IPS DF 6.9 (cell line): ENCODE data around the gene TRMT44.

ENCODE experiments used
- DNase-seq: peaks from one replicate; pipeline ENCODE4 v3.0.0-alpha.2; 2013; ENCODE audit warnings: low read depth, low spot score
- H3K27ac ChIP-seq: one replicate; pipeline ENCODE4 v1.5.1; 2013; ENCODE audit warnings: low read length, control low read depth
- H3K27me3 ChIP-seq: 2 replicates; pipeline ENCODE4 v1.6.1; 2013; ENCODE audit warnings: mild to moderate bottlenecking, low read length; ENCODE audit not compliant: control insufficient read depth, insufficient read depth
- H3K36me3 ChIP-seq: 2 replicates; pipeline ENCODE4 v1.6.1; 2013; ENCODE audit warnings: low read length; ENCODE audit not compliant: control insufficient read depth, insufficient read depth
- H3K4me1 ChIP-seq: 2 replicates; pipeline ENCODE4 v1.6.1; 2013; ENCODE audit warnings: low read length; ENCODE audit not compliant: control insufficient read depth, insufficient read depth
- H3K4me3 ChIP-seq: 2 replicates; pipeline ENCODE4 v1.5.1; 2013; ENCODE audit warnings: mild to moderate bottlenecking, low read length
- H3K9me3 ChIP-seq: 2 replicates; pipeline ENCODE4 v1.6.1; 2013; ENCODE audit warnings: low read length, inconsistent platforms; ENCODE audit not compliant: control insufficient read depth, insufficient read depth
- WGBS: extraction: QIAGEN DNeasy Blood & Tissue Kit; methylation state at CpG from one replicate; pipeline ENCODE4 v1.1.7; 2013; ENCODE audit warnings: mixed read lengths, missing lambda C conversion rate; ENCODE audit not compliant: insufficient read length, insufficient coverage; 5-methylcytosine and 5-hydroxymethylcytosine counted together

The TRMT44 gene

DNA sequence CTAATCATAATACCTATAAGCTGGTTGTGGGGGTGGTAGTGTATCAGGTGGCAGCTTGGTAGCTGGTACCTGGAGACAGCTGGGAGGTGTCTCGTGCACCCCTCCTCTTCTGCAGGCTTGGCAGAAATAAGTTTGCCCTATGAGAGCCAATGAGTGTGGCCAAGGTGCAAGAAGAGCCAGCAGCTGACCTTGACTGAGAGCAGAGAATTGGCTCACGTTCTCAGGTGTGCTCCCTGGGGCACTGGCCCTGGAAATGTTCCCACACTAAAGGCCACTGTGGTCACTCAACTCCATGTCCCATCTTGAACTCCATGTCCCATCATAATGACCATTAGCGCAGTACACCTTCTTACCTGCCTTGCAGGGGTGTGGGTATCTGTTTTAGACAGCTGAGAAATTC lies 13.4 kb downstream of the TRMT44 start:
- Histone ChIP-seq H3K4me1 (no peaks in the 10 kb centered on the region), H3K27me3 (no peaks in the 10 kb centered on the region), H3K27ac (no peak overlapping the region), H3K4me3 (no peak overlapping the region), H3K9me3 (no peaks in the 10 kb centered on the region), H3K36me3 (peaks cover 23% of the 10 kb centered on the region)
- WGBS = no CpG with 5 or more reads among the region's 3 CpGs
- no peak for DNase-seq

GRCh38 chr4:8457646-8458252 lies 17.2 kb downstream of the TRMT44 start:
- Histone ChIP-seq H3K27ac (no peak overlapping the region), H3K4me1 (no peaks in the 10 kb centered on the region), H3K4me3 (no peak overlapping the region), H3K9me3 (no peaks in the 10 kb centered on the region), H3K27me3 (no peaks in the 10 kb centered on the region), H3K36me3 (peaks cover 18% of the 10 kb centered on the region)
- WGBS = no CpG with 5 or more reads among the region's 9 CpGs
- no peak for DNase-seq

DNA sequence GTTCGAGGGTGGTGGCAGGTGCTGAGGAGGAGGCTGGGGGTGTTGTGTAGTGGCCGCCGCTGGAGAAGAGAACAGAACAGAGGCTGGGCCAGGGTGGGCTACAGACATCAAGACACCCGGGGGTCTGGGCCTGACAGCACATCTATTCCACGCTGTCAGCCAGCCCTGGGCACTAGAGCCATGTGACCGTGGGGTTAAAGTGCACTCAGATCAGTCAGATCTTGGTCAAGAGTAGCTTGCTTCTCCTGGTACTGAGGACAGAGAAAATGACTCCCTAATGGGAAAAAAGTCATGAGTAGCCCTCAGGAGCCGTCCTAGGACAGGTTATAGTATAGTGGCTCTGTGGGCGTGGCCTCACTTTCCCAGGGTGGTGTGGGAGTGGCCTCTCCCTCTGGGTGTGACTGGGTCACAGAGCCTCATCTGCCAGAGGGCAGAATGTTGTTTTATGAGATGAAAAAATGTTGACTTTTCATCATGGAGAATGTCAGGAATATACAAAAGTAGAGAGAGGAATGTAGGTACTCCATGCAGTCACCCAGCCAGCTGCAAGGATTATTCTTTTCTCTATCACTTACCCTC lies 19.4 kb downstream of the TRMT44 start:
- no peak for DNase-seq
- no peak overlapping the region for H3K27ac ChIP-seq
- peaks cover 5% of the 10 kb centered on the region for H3K36me3 ChIP-seq
- H3K9me3 ChIP-seq = no peaks in the 10 kb centered on the region
- H3K4me1 ChIP-seq = no peaks in the 10 kb centered on the region
- WGBS = no CpG with 5 or more reads among the region's 8 CpGs
- no peaks in the 10 kb centered on the region for H3K27me3 ChIP-seq
- H3K4me3 ChIP-seq = no peak overlapping the region

- H3K4me3 ChIP-seq = no peak overlapping the region
- WGBS = no CpG with 5 or more reads among the region's 6 CpGs
- H3K9me3 ChIP-seq = no peaks in the 10 kb centered on the region
- no peaks in the 10 kb centered on the region for H3K4me1 ChIP-seq
- no peaks in the 10 kb centered on the region for H3K27me3 ChIP-seq
- no peak overlapping the region for H3K27ac ChIP-seq
- no peak for DNase-seq
- peaks cover 6% of the 10 kb centered on the region for H3K36me3 ChIP-seq
Observed at GRCh38 chr4:8461086-8461485, 20.5 kb downstream of the TRMT44 start.

DNA sequence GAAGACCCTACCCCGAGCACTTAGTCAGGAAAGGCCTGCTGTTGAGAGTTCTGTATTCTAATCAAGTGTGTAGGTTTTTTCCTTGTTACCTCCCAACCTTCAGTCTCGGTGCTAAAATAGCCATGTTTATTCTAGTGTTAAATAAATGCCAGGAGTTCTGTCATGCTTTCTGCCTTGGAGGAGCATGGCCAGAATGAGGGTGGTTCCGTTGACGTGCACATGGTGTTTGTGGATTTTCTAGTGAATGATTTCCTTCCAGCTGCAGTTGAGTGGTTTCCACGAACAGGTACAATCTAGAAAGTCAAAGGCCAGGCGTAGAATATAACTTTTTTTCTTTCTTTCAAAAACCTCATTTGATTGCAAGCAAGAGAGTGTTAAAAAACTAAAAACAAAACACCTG lies 21.0 kb downstream of the TRMT44 start:
- Histone ChIP-seq H3K4me3 (no peak overlapping the region), H3K27me3 (no peaks in the 10 kb centered on the region), H3K4me1 (no peaks in the 10 kb centered on the region), H3K27ac (no peak overlapping the region), H3K36me3 (peaks cover 9% of the 10 kb centered on the region), H3K9me3 (no peaks in the 10 kb centered on the region)
- no peak for DNase-seq
- no CpG with 5 or more reads among the region's 6 CpGs for WGBS

DNA sequence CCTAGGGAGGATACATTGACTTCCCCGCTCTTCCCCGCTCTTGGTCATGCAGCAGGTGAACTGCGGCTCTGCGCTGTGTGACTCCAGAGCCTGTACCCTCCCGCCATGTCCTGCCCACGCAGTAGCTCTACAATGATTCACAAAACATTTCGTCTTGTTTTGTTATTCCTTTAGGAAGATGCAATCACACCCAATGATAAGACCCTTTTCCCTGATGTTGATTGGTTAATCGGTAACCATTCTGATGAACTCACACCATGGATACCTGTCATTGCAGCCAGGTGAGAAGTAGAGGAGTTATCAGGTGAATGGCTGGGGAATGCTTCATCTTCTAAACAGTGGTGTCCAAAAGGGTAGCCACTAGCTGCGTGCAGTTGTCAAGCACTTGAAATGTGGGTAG lies 23.2 kb downstream of the TRMT44 start:
- Histone ChIP-seq H3K9me3 (no peaks in the 10 kb centered on the region), H3K4me1 (no peaks in the 10 kb centered on the region), H3K27me3 (no peaks in the 10 kb centered on the region), H3K4me3 (no peak overlapping the region), H3K27ac (no peak overlapping the region), H3K36me3 (peaks cover 12% of the 10 kb centered on the region)
- no CpG with 5 or more reads among the region's 9 CpGs for WGBS
- DNase-seq = no peak

- H3K4me3 ChIP-seq = no peak overlapping the region
- H3K4me1 ChIP-seq = no peaks in the 10 kb centered on the region
- WGBS = no CpG with 5 or more reads among the region's 14 CpGs
- no peak overlapping the region for H3K27ac ChIP-seq
- DNase-seq = no peak
- no peaks in the 10 kb centered on the region for H3K9me3 ChIP-seq
- no peaks in the 10 kb centered on the region for H3K27me3 ChIP-seq
- H3K36me3 ChIP-seq = peaks cover 13% of the 10 kb centered on the region
Observed at GRCh38 chr4:8464381-8464780, 23.8 kb downstream of the TRMT44 start.

GRCh38 chr4:8465615-8466611 lies 25.3 kb downstream of the TRMT44 start:
- Histone ChIP-seq H3K4me1 (no peaks in the 10 kb centered on the region), H3K27ac (no peak overlapping the region), H3K9me3 (no peaks in the 10 kb centered on the region), H3K36me3 (peaks cover 16% of the 10 kb centered on the region), H3K4me3 (no peak overlapping the region), H3K27me3 (no peaks in the 10 kb centered on the region)
- DNase-seq = no peak
- WGBS = no CpG with 5 or more reads among the region's 31 CpGs

DNA sequence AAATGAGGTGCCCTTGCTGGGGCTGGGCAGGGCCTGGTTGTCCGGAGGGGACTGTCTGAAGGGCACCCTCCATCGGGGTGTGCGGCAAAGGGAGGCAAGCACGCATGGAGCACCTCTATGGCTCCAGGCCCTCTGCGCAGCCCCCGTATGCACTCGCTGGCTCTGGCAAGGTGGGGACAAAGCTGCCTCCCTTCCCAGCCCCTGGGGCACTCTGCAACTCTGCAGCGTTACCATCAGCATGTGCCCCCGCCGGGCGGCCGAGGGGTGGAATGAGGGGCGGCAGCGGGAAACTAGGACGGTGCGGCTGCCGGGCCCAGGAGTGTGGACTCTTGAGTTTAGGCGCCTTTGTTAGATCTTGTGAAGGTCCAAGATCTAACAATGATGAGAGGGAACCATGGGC lies 26.4 kb downstream of the TRMT44 start:
- H3K4me3 ChIP-seq = no peak overlapping the region
- WGBS = no CpG with 5 or more reads among the region's 18 CpGs

GRCh38 chr4:8468746-8469535 lies 28.4 kb downstream of the TRMT44 start:
- no peak overlapping the region for H3K4me3 ChIP-seq
- H3K36me3 ChIP-seq = peaks cover 21% of the 10 kb centered on the region
- no peak overlapping the region for H3K27ac ChIP-seq
- no CpG with 5 or more reads among the region's 21 CpGs for WGBS
- no peaks in the 10 kb centered on the region for H3K4me1 ChIP-seq
- peak; percentile 39 for DNase-seq
- no peaks in the 10 kb centered on the region for H3K27me3 ChIP-seq
- H3K9me3 ChIP-seq = no peaks in the 10 kb centered on the region

More for the DNA sequence above, 26.4 kb downstream of the TRMT44 start:
- Histone ChIP-seq H3K9me3 (no peaks in the 10 kb centered on the region), H3K27ac (no peak overlapping the region), H3K27me3 (no peaks in the 10 kb centered on the region), H3K36me3 (peaks cover 21% of the 10 kb centered on the region), H3K4me1 (no peaks in the 10 kb centered on the region)
- DNase-seq = no peak
